Thymus (tissue), 11 donors: ENCODE data around the gene HUNK. TPM values are rescaled to one million over a fixed set of nuclear protein-coding genes. Genes with fewer than 3 reads are reported as not detected.

Experiments used
- DNase-seq, 9 donors: peaks; one replicate each; pipeline ENCODE4 v3.0.0-alpha.2; 2013; ENCODE audit warnings: low spot score in 9 of 9, low read depth in 6 of 9, missing footprints in 1 of 9
- H3K27ac ChIP-seq, 2 donors: one replicate each; pipeline ENCODE4 v1.5.1; 2013; ENCODE audit warnings: control low read depth in 1 of 2, low read depth in 1 of 2, low read length in 1 of 2, mild to moderate bottlenecking in 1 of 2, moderate library complexity in 1 of 2
- H3K27me3 ChIP-seq, 2 donors: one replicate each; pipeline ENCODE4 v1.5.1; 2013; ENCODE audit warnings: low read length in 1 of 2; ENCODE audit not compliant: control insufficient read depth in 2 of 2, insufficient read depth in 1 of 2
- H3K36me3 ChIP-seq, 2 donors: one replicate each; pipeline ENCODE4 v1.5.1; 2013; ENCODE audit warnings: low read length in 1 of 2, mild to moderate bottlenecking in 1 of 2, moderate library complexity in 1 of 2; ENCODE audit not compliant: control insufficient read depth in 2 of 2, insufficient read depth in 2 of 2
- H3K4me1 ChIP-seq, 2 donors: one replicate each; pipeline ENCODE4 v1.5.1; 2013; ENCODE audit warnings: low read length in 2 of 2; ENCODE audit not compliant: control insufficient read depth in 2 of 2, insufficient read depth in 2 of 2
- H3K4me3 ChIP-seq, 2 donors: one replicate each; pipeline ENCODE4 v1.5.1; 2013; ENCODE audit warnings: low read length in 2 of 2, control low read depth in 1 of 2, mild to moderate bottlenecking in 1 of 2
- H3K9me3 ChIP-seq, 2 donors: one replicate each; pipeline ENCODE4 v1.5.1; 2013; ENCODE audit warnings: low read length in 1 of 2, mild to moderate bottlenecking in 1 of 2; ENCODE audit not compliant: control insufficient read depth in 2 of 2, insufficient read depth in 1 of 2
- WGBS: extraction: QIAGEN DNeasy Blood & Tissue Kit; methylation state at CpG from one replicate; pipeline ENCODE4 v1.1.7; 2013; 5-methylcytosine and 5-hydroxymethylcytosine counted together
- polyA plus RNA-seq: library from polyadenylated mRNA; stranded (reverse); fragments of 200-250 nt; gene quantifications from one replicate; pipeline ENCODE4 v1.2.3, GENCODE V29; 2013
- total RNA-seq: library from RNA; stranded (reverse); fragments of 120-200 nt; gene quantifications from one replicate; pipeline ENCODE4 v1.2.4, GENCODE V29; 2013
- donor health status: healthy.

HUNK gene
- total and polyA plus RNA-seq, 2 donors, result 0.21 to 1.1 TPM

DNA sequence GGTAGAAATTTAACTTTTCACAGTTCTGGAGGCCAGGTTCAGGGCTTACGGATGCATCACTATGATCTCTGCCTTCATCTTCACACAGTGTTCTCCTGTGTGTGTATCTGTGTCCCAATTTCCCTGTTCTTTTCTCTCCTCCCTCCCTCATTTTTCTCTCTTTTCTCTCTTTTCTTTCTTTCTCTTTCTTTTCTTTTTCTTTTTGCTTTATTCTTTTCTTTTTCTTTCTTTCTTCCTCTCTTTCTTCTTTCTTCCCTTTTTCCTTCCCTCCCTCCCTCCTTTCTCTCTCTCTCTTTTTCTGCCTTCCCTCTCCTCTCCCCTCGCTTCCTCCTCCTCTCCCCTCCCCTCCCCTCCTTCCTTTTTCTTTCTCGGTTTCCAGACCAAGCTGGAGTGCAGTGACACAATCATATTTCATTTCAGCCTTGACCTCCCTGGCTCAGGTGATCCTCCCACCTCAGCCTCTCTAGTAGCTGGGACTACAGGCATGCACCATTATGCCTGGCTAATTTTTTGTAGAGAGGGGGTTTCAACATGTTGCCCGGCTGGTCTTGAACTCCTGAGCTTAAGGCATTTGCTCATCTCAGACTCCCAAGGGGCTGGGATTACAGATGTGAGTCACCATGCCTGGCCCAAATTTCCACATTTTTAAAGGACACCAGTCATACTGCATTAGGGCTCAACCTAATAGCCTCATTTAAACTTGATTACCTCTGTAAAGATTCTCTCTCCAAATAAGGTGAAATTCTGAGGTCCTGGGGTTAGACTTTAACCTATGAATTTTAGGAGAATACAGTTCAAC, 115.9 kb downstream of the HUNK start:
- no peak overlapping the region for H3K27ac ChIP-seq
- no peaks in the 10 kb centered on the region for H3K4me1 ChIP-seq
- DNase-seq, result no peak
- no peaks in the 10 kb centered on the region for H3K9me3 ChIP-seq
- WGBS, result 71% methylated on average over 4 of the region's 4 CpGs
- no peaks in the 10 kb centered on the region for H3K27me3 ChIP-seq
- H3K4me3 ChIP-seq, result no peak overlapping the region
- H3K36me3 ChIP-seq, result no peaks in the 10 kb centered on the region

DNA sequence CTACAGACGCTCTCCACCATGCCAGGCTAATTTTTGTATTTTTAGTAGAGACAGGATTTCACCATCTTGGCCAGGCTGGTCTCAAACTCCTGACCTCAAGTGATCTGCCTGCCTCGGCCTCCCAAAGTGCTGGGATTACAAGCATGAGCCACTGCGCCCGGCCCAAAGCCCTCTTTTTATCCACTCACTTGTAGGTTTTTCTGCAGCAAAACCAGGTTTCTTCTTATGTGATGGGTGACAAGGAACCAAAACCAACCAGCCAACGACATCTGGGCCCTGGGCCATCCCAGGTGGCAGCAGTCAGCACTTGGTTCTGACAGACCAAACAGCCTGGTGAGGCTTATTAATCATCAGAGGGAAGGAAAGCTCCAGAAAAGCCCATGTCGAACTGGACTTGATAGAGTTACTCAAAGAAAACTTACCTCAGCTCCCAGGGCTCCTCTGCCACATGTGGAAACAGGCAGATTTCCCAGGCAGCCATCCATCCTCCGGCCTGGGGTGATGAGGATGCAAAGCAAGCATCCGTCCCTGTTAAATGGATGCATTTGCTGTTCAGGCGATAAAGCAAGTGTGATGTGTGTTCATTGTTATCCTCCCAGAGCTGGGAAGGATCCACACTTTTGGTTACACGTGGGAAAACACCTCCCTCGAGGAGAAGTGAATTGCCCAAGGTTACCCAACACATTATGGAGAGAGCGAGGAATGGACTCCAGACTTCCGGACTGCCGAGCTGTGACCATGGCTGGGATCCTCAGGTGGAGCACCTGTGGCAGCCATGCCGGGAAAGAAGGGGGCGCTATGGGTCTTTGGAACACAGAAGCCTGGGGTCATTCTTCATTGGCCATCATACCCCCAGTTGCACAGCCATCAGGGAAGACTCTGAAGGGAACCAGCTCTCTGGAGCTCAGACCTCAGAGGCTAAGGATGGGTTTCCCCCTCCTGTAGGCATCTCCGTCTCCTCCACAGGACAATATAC, 118.8 kb downstream of the HUNK start:
- no peaks in the 10 kb centered on the region for H3K9me3 ChIP-seq
- no peak overlapping the region for H3K27ac ChIP-seq
- H3K4me1 ChIP-seq, result no peaks in the 10 kb centered on the region
- no peaks in the 10 kb centered on the region for H3K27me3 ChIP-seq
- DNase-seq, result no peak
- H3K4me3 ChIP-seq, result no peak overlapping the region
- 90% methylated on average over 17 of the region's 17 CpGs for WGBS
- H3K36me3 ChIP-seq, result no peaks in the 10 kb centered on the region

DNA sequence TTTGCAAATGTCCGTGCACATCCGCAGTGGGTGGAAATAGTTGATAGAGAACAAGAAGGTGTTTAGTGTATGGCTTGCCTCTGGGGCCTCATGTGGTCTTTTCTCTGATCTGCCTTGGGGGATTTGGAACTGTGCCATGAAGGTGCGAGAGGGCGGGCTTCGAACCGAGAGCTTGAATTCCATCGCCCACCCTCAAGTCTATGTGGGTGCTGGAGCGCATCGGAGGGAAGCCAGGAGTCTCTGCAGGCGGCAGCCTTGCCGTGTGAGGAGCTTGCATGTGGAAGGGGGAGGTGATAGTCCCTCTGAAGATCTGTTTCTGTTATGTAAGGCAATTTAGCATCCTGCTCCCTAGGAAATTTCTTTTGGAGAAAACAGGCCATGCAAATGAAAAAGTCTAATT, 119.6 kb downstream of the HUNK start:
- Histone ChIP-seq H3K4me3 (no peak overlapping the region), H3K9me3 (no peaks in the 10 kb centered on the region), H3K4me1 (no peaks in the 10 kb centered on the region), H3K27me3 (no peaks in the 10 kb centered on the region), H3K36me3 (no peaks in the 10 kb centered on the region), H3K27ac (no peak overlapping the region)
- 91% methylated on average over 11 of the region's 11 CpGs for WGBS
- DNase-seq, result no peak

DNA sequence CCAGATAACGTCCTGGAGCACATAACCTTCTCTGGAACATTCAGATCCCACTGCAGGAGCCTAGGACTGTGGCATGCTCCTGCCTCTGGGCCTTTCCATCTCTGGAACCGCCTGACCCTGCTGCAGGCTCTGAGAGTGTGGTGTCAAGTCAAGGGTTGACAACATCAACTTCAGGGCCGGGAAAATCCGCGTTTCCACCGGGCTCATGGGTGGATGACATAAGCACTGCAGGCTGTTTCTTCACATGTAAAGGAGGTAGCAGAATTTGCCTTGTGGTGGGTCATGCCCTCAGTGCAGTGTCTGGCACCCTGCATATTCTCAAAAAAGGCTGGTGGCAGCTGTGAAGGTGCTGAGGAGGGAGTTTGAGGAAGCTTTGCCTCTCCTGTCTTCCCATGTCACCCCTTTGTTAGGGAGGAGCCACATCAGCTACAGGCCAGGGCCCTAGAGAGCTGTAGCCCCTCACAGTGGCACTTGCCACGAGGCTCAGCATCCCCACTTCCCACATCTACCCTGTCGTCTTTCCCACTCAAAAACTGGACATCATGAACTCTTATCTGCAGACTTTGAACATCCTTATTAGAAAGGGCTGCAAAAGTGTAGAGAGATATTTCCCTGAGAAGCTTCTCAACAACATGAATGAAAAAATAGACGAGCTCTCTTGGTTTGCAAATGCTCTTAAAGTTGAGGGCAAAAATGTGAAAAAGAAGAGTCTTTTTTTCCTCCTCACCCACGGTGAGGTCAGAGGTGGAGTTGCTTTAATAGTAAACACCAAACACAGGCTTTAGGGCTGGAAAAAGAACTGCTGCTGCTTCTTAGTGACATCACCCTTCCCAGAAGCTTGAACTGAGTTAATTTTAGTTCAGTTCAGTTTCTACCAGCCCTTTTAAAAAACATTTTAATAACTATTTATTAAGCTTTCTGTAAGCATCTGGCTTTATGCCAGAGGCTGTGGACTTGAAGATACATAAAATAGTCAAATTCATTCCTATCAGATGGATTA, 121.3 kb downstream of the HUNK start:
- Histone ChIP-seq H3K27me3 (no peaks in the 10 kb centered on the region), H3K36me3 (no peaks in the 10 kb centered on the region), H3K4me3 (no peak overlapping the region), H3K27ac (no peak overlapping the region), H3K4me1 (no peaks in the 10 kb centered on the region), H3K9me3 (no peaks in the 10 kb centered on the region)
- 81% methylated on average over 10 of the region's 10 CpGs for WGBS
- DNase-seq, result no peak

DNA sequence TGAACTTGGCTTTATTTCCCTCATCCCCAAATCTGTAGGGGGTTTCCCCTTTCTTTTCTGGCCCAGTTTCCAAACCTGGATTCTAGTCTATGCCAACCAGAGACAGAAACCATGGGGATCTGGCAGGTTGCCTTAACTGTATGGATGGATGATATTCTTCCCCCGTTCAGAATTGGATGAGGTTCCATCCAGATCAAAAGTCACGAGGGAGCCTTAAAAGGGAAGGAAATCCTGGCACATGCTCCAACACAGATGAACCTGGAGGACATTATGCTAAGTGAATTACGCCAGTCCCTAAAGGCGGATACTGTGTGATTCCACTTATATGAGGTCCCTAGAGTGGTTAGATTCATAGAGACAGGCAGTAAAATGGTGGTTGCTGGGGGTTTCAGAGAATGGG, 124.4 kb downstream of the HUNK start:
- WGBS, result 78% methylated on average over 4 of the region's 4 CpGs
- Histone ChIP-seq H3K36me3 (no peaks in the 10 kb centered on the region), H3K27ac (no peak overlapping the region)

DNA sequence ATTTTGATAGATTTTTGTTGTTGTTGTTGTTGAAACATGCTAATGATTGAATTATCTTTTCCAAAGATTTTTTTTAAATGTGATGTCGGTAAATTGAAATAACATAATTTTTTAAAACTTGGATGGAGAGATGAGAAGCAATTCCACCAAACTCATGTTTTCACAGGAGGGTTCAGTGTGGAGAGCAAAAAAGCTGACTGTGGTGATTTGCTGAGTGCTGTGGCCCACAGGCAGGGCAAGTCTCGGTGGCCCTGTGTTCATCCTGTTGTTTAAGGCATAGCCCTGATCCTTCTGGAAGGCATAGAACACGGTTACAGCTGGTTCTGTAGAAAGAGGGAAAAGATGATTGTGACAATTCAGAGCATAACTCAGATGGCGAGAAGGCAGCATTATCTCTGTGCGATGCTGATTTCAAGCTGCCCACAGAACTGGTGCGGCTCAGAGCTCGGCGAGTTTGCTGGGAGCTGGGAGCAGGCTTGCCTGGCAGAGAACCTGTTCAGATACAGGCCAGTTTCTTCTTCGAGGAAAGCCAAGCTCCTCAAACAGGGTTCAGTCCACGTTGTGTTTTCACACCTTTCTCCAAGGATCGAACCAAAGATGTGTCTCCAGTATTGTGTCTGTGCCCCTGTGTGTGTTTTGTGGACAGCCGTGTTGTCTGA, 127.1 kb downstream of the HUNK start:
- WGBS, result 94% methylated on average over 12 of the region's 12 CpGs
- no peaks in the 10 kb centered on the region for H3K9me3 ChIP-seq
- H3K36me3 ChIP-seq, result no peaks in the 10 kb centered on the region
- no peaks in the 10 kb centered on the region for H3K4me1 ChIP-seq
- H3K27me3 ChIP-seq, result no peaks in the 10 kb centered on the region
- no peak for DNase-seq
- no peak overlapping the region for H3K27ac ChIP-seq
- no peak overlapping the region for H3K4me3 ChIP-seq

More for the DNA sequence above, 124.4 kb downstream of the HUNK start:
- DNase-seq, result no peak
- Histone ChIP-seq H3K4me1 (no peaks in the 10 kb centered on the region), H3K4me3 (no peak overlapping the region), H3K27me3 (no peaks in the 10 kb centered on the region), H3K9me3 (no peaks in the 10 kb centered on the region)

DNA sequence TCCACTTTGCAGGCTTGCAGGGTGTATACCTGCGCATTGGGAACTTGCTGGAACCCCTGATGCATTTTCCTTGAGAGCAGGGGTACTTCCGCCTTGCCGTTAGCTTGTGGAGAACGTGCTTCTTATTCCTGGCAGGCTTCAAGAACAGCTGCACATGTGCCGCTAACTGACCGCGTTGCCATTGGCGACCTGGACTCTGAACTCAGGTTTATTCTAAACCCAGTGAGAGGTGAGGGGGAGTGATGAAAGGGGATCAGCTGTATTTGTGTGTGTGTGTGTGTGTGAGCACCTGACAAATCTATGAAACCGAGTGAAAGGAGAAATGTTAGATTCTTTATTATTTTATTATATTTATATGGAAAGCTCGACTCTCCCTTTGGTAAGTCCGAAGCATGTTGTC, 128.6 kb downstream of the HUNK start:
- WGBS, result 93% methylated on average over 11 of the region's 11 CpGs

DNA sequence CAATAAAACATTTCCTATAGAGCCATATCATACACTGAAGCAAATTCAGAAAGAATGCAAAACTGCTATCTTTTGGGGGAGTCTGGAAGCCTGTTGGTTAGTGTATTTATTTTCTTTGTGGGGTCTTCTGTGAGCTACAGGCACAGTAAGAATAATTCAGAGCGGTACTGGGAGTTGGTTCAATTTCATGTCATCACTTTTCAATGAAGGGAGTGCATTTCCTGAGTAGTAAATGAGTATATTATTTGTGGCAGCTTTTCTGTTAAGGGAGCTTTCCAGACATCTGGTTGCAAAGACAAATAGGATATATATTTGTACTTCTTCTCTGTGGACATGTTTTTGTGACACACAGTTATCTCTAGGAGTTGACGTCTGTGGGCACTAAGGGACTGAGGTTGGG, 130.6 kb downstream of the HUNK start:
- H3K9me3 ChIP-seq, result no peaks in the 10 kb centered on the region
- H3K27me3 ChIP-seq, result no peaks in the 10 kb centered on the region
- DNase-seq, result no peak
- no peaks in the 10 kb centered on the region for H3K36me3 ChIP-seq
- WGBS, result 92% methylated on average over 2 of the region's 2 CpGs
- no peaks in the 10 kb centered on the region for H3K4me1 ChIP-seq
- no peak overlapping the region for H3K4me3 ChIP-seq
- no peak overlapping the region for H3K27ac ChIP-seq

More for the DNA sequence above, 128.6 kb downstream of the HUNK start:
- Histone ChIP-seq H3K36me3 (no peaks in the 10 kb centered on the region), H3K4me3 (no peak overlapping the region), H3K4me1 (no peaks in the 10 kb centered on the region), H3K27ac (no peak overlapping the region), H3K27me3 (no peaks in the 10 kb centered on the region), H3K9me3 (no peaks in the 10 kb centered on the region)
- DNase-seq, result no peak
